ENCODE results near the gene NXNL2.

NXNL2 gene

DNA sequence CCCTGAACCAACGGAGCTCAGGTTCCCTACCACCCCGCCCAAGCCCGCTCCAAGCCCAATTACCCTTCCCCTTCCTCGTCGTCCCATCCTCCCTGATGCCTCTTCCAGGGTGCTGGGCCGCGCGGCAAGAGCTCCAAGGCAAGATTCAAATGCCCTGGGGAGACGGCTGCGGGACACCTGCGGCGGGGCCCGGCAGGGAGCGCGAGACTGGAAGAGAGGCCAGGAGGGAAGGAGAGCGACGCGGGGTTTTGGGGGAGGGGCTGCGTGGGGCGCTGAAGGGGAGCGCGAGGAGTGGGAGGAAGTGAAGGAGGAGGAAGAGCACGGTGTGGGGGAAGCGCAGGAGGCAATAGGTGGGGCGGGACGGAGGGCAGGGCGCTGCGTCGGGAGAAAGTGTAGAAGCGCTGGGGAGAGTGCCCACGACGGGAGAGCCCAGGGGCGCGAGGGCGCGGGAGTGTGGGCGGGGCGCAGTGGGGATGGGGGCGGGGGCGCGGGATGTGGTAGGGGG lies 975 bp upstream of the NXNL2 start:
- no peak for DNase-seq

DNA sequence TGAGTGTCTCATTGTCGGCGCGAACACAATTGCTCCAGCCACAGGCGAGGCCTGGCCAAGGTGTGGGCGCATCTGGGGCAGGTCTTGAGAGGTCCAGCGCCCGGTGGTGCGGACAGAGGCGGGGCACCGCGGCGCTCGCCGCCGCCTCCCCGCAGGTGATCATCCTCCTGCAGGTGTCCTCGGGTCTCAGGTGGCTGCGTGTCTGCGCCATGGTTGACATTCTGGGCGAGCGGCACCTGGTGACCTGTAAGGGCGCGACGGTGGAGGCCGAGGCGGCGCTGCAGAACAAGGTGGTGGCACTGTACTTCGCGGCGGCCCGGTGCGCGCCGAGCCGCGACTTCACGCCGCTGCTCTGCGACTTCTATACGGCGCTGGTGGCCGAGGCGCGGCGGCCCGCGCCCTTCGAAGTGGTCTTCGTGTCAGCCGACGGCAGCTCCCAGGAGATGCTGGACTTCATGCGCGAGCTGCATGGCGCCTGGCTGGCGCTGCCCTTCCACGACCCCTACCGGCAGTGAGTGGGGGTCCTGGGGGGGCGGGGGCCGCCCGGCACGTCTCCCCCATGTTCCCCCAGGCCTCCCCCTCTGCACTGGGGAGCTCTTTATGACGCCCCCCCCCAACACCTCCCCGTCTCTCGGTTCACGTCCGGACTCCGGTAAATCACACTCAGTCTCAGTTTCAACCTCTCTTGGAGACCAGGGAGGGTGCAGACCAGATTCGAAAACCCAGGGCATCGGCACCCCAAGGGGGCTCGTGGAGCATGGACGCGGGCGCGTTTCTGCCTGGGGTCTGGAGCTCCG lies 446 bp downstream of the NXNL2 start:
- no peak for DNase-seq

DNA sequence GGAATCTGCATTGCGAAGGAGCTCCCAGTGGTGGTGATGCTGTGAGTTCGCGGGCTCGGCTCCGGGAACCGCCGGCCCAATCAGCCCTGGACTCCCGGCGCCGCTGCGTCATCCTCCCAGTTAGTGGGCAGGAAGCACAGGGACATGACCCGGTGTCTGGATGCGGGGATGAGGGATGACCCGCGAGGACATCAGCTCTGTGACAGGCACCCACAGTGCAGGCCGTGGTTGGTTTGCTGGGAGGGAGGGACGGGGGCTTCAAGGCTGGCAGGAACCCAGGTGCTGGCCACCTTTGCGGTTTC lies 996 bp downstream of the NXNL2 start:
- no peak for DNase-seq

DNA sequence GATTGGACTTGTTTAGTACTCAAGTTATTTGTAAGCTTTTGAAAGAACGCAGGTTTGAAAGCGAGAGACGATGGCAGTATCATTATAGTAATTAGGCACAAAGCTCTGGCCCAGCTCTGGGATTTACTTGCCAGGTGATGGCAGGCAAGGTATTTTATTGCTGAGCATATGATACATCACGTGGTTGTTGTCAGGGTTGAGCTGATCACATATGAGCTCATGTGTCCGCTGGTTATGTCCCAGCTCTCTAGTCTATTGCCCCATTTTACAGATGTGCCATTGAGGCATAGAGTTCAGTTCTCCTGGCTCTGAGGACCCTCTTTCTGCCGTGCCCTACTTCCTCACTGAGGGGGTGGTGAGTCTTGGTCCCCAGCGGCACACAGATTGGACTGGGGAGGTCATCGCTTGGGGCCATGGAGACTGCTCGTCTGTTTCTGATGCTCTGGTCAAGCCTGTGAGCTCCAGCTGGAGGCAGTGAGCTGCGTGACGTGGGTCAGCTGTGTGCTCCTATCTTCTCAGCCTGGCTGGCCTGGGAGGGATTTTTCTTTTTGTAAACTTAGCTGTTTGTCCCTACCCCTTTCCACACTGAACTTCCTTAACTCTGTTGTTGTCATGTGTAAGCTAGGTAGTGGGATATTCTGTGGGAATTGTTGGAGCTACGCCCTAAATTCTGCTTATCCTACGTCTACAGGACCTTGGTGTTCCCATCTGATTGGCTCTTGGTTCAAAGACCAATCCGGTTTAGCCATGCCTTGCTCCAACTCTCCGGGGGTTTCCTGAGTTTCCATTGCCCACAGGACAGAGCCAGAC lies 2.2 kb downstream of the NXNL2 start:
- DNase-seq: no peak

DNA sequence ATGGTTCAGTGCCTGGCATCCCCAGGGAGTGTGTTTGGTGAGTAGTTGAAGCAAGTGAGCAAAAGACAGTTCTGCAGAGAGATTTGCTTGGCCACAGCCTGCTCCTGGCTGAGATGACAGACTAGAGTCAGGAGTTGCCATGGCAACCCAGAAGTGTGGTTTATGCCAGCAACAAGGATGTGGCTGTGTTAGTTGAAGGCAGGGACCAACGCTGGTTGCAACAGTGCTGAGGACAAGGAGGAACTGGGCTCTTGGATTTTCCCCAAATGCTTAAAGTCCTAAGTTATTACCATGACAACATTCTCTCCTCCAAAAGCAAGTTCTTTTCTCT lies 2.7 kb downstream of the NXNL2 start:
- DNase-seq: no peak

DNA sequence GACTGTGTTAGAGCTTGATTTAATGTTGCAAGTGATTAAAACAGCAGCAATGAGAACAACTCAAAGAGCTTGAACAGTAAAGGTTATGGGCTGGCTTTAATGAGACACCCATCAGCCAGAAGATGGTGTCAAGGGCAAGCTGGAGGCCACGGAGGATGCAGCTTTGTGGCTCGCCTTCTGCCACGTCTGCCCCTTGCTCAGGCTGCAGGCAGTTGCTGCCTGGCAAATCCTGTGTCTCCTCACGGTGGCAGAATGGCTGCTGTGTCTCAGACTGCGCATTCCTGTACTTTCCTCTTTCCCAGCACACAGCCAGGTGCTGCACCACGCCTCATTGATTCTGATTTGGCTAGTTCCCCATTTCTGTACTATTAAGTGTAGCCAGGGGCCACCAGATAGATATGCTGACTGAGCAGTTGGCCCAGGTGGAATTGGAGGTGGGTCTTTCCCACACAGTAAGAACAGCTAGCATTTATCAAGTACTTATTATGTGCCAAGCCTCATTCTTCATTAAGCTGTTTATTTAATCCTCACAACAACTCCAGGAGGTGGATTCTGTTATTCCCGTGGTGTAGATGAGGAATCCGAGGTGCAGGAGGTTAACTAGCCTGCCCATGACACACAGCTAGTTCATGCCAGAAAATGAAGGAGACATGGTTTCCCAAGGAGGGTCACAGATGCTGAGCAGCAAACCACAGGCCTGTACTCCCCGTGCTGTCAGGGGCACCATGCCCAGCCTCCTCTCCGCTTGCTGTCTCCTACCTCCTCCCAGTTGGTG lies 3.5 kb downstream of the NXNL2 start:
- no peak for DNase-seq

DNA sequence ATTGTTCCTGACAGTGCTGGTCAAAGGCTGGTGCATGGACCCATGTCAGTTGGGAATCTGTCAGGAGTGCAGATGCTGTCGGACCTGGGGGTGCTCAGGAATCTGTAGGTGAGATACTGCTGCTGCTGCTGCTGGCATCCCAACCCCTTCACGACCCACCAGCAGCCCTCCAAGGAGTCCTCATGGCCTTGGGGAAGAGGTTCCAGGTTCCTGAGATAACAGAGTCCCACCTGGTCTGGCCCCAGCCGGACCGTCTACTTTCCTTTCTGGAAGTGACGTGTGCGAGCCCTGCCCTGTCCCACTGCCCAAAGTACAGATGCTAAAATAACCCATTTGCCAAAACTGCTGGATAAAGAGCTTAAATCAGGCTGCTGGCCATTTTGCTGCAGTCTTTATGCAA lies 4.3 kb downstream of the NXNL2 start:
- no peak for DNase-seq

DNA sequence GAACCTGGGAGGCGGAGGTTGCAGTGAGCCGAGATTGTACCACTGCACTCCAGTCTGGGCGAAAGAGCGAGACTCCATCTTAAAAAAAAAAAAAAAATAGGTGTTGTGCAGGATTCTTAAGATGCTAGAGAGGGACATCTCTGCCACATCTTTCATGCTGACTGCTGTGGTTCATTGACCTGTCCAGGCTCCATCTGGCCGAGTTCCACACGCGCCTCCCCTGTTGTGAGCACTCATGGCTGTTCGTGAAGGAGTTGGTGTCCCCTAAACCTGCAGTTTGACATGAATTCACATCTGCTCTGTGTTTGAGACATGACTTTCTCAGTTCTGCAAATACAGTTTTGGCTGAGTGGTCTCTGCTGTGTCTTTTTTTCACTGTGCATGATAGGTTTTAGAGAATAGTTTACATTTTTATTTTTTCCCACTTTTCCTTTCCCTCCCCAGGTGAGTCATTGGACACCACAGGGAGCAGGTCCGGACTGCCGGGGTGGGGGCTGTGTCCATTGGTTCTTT lies 5.3 kb downstream of the NXNL2 start:
- no peak for DNase-seq

DNA sequence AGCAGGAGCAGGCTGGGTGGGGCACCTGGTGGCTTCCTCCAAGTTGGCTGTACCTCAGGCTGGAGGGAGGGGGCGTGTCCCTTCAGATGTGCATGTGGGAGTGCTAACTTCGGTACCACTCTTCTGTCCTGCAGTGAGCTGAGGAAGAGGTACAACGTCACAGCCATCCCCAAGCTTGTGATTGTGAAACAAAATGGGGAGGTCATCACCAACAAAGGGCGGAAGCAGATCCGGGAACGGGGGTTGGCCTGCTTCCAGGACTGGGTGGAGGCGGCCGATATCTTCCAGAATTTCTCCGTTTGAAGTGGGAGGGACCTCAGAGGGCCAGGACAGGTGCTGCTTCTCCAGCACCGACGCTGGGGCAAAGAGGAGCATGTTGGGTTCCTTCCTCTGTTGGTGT lies 9.3 kb downstream of the NXNL2 start:
- DNase-seq: no peak

DNA sequence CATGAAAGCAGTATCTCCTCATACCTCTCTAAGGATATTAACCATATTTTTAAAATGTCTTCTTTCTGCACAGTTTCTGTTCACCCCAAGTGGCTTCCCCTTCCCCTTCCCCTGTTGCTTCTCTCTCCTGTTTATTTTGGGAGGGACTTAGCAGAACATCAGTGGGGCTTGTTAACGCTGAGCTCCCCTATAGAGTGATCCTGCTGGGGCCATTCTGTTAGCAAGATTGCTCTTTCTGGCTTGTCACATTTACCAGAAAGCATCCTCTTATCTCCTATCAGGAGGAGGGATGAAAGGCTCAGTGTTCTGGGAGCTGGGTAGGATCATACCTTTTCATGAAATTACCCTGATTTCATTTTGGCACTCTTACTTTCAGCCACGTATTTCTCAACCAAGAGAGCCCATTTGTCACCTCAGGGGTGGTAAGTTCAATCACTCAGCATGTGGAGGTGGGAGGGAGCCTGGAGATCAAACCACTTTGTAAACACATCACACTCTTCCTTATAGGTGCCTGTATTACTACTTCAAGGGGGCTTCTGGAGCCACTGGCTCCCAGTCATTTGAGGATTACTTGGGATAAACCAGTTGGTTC lies 16.7 kb downstream of the NXNL2 start:
- DNase-seq: no peak

DNA sequence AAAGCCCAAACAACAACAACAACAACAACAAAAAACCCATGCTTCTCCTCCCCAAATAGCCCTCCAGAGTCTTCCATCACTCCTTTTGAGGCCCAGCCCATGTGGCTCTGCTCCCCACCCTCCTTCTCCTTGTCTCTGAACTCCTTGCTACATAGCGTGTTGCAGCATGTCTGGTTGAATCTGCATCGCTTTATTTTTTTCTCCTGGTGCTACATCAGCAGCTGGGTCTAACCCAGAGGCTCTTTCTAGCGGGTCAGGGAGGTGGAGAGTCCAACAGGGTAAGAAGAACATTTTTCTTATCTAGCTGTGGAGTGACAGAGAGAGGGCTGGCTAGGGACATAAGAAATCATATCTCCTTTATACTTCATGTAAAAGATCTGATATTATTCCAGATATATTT lies 18.4 kb downstream of the NXNL2 start:
- DNase-seq: no peak

DNA sequence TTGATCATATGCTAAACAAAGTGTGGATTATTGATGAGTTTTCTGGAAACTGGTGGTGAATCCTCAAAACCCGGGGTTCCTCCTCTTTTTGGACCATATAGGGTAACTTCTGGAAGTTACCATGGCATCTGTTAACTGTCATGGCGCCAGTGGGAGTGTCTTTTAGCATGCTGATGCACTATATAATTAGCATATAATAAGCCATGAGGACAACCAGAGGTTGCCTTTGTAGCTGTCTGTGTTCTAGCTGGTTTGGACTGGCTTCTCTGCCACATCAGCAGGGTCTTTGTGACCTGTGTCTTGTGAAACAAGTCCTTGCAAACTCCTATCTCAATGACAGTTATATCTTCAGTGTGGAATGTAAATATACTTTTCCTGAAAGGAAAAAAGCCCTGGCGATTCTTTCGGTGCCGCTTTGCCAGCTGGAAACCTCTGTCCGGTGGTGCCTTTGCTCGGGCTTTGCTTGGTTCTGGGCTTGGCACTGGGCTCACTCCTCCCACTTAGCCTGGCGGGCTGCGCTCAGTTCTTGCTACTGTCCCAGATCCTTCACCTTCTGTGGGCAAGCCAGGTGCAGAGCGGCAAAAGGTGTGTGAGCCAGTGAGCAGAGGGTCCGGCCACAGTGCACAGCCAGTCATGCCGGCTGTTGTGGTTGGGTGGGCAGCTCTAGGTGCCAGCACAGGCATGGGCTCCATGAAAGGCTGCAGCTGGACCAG lies 20.4 kb downstream of the NXNL2 start:
- DNase-seq: no peak

DNA sequence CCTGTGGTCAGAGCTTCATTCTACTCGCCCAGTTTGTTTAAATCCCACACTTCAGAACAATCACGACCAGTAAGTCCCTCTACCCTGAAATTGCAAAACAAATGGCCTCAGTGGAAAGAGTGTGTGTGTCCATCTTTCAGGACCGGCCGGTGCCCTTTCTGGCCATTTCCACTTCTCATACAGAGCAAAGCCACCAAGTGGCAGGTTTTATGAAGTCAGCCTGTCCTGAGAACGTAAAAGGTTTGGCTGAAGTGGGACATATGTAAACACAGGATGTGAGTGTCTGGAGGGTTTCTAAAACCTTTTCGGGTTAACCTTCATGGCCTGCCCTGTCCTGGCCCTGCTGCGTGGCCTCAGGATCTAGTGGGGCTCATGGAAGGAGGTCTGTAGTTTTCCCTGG lies 24.7 kb downstream of the NXNL2 start:
- no peak for DNase-seq

DNA sequence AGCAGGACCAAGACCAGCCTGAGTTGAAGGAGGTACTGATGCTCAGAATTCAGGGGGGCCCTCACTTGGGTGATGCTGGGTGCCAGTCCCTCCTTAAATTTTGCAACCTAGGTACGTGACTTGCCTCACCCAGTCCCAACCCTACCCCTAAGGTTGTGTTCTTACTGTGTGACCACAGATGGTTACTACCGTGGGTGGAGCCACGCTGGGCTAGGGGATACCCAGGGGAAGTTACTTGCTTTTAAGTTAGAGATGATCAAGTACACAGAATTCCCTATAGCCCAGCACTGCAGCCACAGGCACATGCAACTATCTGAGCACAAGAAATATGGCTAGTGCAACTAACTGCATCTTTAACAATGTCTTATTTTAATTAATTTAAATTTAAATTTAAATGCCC lies 32.9 kb downstream of the NXNL2 start:
- DNase-seq: no peak

DNA sequence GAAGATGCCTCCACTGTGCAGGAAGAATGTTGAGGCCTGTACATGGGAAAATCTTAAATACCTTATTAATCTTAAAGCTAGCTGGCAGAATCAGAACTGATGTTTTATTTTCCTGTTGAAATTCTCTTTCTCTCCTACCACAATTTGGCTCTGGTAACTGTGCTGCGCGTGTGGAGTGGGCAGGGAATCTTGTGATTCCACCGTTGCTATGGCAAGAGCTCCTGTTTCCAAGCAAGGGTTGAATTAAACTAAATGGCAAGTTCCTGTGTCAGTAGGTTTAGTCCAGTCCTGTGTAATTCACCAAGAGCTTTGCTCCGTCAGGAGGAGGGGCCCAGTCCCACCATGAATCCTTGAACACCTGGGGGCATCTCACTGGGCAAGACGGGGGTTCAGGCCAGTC lies 36.4 kb downstream of the NXNL2 start:
- no peak for DNase-seq

DNA sequence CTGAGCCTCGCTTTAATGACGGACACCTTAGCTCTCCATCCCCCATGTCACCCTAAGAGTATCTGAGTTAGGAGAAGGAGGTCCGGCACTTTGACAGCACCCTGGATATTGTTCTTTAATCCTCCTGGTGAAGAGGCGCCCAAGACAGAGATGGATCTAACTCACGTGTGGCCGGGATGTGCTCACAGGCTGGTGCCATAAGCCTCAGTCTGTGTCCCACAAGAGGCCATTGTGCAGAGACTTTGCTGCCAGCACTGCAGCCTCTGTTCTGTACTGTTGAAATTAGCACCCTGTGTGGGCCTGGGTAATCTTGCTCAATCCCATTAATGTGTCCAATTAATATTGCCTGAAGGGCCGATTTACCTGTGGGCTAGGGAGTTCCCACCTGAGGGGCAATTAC lies 37.7 kb downstream of the NXNL2 start:
- no peak for DNase-seq

DNA sequence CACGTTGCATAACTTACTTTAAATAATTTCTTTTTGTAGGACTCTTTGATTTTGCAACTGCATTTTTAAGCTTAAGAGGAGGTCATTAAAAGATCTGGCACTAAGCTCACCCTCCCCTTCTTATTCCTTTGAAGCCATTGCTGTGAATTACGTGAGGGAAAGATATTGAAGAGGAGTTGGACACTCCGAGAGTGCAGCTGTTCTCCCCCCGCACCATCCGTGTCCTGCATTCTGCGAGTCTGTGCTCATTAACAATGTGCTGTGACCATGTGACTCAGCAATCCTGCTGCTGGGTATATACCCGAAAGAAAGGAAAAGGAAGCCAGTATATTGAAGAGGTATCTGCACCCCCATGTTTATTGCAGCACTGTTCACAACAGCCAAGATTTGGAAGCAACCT lies 40.0 kb downstream of the NXNL2 start:
- no peak for DNase-seq

DNA sequence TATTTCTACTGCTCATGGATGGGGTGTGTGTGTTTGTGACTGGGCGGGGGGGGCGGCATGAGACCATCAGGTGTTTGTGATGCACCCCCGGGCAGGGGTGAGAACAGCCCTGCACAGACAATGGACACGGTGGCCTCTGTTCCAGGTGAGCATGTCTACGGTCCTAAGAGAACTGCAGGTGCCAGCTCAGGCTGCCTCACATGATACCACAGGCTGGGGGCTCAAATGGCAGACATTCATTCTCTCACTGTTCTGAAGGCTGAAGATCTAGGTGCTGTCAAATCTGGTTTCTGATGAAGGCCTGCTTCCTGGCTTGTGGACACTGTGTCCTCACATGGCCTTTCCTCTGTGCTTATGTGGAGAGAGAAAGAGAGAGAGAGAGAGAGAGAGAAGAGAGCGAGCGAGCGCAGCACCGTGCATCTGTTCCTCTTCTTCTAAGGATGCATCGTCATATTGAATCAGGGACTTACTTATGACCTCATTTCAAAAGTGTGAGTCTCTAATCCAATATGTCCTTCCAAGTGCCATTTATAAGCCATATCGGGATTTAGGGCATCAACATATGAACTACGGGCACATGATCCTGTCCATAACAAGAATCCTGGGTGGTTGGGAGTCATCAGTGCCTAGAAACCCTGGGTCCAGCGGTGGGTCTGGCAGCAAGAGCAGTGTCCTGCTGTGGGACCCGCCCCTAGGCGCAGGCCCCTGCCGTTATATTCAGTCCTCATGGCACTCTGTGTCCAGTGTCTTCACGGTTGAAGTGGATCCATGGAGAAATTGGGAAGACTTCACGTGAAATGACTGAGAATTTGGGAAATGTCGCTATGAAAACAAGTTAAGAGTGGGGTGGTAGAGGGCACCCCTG lies 42.5 kb downstream of the NXNL2 start:
- no peak for DNase-seq

DNA sequence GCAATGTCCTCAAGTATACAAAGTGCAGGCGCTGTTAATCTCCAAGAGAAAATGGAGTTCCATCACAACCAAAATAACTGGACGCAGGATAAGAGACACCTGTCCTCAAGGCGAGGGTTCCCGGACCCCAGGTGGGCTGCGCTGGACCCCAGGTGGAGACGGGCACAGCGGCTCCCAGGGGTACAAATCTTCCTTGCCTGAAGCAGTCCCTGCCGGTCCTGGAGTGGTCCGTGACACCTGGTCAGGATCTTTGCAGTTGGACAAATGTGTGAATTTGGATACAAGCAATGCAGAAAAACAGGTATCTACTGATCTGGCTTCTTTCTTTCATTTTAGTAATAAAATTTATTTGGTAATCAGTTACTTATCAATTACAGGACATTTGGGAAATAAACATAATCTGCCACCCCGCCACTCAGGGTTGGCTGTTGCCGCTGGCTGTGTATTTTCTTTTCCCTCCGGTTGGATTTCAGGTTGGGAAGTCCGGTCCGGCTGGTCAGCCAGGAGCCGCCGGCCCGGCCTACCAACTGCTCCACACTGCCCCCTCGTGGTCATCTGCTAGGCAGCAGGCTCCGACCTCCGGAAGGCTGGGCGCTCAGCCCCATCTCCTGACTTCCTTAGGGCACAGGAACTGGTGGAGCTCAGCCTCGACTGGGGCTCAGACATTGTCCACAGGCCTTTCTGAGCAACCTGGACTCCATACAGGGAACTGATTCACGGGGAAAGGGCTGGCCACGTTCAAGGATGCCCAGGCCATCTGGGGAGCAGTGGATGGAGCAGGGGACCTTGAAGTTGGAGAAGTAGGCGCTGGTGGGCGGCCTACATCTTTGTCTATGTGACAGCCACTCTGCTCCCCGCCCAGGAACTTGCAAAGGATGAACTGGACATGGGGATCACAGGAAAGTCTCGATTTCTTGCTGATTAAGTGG lies 43.4 kb downstream of the NXNL2 start:
- no peak for DNase-seq

DNA sequence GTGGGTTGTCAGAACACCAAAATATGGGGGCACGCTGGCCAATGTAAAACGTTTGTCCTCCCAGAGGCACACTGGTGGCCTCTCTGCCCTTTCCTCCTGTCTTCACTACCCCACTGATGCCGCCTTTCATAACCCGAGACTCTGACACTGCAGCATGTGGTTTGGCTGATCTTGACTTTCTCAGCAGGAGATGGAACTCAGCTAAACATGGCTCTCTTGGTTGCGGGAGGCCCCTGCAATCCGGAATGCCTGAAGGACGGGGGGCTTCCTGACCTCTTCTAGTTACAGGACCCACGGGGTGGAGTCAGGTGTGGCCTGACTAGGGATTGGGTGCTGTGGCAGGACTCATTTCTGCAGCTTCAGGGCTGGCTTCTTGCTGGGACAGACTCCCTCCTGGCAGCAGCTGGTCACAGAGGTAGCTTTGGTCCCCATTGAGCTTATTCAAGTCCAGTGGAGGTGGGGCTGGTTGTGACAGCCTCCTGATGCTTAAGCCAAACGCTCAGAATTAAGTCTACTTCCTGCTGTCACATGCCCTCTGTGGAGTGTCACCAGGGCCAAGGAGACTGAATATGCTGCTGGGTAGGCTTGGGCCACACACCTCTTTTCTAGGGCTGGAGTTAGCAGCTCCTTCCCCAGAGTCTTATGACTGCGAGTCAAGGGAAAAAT lies 44.2 kb downstream of the NXNL2 start:
- no peak for DNase-seq
